Dedifferentiated amniotic fluid mesenchymal stem cell (primary cell): ENCODE results near the gene CADM2.
A peak's percentile ranks its signal among the peaks of the same experiment; 100 is the strongest.
"Not testable (repeated sequence)": the region's sequence is repeated elsewhere in the genome, so short reads cannot be mapped to it uniquely, and the experiment has no call there.

Source experiments
- DNase-seq: peaks from one replicate; pipeline ENCODE4 v3.0.0-alpha.2; 2016; ENCODE audit errors: extremely low spot score

CADM2 gene

DNA sequence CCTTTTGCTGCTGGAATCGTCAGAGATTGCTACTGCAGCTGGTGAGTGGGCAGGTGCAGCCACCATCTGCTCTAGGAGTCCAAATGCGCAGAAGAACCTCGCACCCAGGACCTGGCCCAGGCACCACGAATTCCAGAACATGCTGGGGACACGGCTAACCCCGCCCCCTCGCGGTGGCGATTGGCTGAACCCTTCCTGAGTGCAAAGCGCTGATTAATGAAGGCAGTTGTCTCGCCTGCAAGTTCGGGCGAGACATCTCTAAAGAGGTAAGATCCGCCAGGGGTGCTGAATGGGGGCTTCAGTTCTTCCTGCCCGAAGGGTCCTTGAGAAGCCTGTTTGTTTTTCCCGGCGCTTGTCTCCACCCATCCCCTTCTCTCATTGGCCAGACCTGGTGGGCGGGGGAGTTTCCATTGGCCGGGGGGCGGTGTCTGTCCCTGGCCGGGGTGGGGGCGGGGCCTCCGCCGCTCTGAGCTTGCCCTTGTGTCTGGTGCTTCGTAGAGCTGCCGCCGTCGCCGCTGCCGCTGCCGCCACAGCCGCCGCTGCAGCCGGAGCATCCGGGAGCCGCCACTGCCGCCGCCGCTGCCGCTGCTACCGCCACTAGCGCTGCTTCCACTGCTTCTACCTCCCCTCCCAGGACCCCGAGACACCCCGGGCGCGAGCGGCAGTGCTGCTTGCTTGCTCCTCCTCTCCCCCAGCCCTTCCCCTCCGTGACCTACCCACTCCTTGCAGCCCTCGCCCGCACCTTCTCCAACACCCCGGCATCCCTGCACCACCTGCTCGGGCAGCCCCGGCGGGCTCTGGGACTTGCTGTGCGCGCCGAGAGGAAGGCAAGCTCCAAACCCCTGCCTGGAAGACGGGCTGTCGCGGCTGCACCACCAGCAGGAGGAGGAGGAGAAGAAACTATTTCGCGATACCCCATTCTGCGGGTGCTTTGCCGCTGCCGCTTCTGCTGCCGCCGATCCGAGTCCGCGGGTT is at the start of gene CADM2:
CADM2 (plus strand) TSS at position 495 of the 975 bp plus-strand sequence.
- DNase-seq = peak; percentile 66

DNA sequence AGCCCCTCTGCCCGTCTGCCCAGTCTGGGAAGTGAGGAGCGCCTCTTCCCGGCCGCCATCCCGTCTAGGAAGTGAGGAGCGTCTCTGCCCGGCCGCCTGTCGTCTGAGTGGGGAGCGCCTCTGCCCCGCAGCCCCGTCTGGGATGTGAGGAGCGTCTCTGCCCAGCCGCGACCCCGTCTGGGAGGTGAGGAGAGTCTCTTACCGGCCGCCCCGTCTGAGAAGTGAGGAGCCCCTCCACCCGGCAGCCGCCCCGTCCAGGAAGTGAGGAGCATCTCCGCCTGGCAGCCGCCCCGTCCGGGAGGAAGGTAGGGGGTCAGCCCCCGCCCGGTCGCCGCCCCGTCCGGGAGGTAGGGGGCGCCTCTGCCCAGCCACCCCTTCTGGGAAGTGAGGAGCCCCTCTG is 40.2 kb upstream of the CADM2 start:
- not testable (repeated sequence) for DNase-seq

DNA sequence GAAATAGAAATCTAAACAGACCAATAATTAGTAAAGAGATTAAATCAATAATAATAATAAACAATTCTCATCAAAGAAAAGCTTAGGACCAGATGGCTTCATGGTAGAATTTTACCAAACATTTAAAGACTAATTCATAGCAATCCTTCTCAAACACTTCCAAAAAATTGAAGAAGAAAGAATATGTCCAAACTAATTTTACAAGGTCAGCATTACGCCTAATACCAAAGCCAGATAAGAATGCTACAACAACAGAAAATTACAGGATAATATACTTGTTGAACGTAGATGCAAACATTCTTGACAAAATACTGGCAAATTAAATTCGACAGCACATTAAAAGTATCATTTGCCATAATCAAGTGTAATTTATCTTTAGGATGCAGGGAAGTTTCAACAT is 36.1 kb upstream of the CADM2 start:
- DNase-seq = no peak

DNA sequence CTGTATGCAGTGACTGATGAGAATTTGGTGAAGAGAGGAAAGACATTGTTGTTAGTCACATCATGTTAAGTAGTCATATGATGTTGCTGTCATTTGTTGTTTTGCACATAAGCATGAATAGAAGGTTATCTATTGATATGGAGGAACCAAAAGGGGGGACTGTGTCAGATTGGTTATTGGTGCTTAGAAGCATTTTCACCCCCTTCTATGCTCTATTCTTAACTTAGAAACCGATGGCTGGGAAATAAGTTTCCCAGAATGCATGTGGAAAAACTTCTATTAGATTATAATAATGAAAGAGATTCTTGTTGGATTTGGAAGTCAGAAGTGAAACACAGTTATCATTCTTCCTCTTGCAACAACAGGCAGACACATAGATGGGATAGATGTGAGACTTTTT is 33.2 kb upstream of the CADM2 start:
- DNase-seq = no peak

DNA sequence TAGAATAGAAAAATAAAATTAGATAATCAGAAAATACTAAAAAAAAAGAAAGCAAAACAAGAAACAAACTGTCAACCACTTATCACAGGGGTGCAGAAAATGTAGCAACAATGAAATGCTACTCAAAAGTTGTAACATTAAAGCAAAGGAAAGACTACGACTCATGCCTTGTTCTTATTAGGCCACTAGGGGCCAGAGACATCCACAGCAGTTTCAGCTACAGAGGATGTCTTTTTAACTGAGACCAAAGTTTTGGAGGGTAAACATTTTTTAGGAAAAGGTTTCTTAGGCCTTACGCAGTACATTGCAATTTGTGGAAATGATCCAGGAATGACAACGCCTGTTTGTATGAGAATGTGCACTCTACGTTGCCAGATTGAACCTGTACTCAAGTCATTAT is 15.4 kb upstream of the CADM2 start:
- DNase-seq = no peak

DNA sequence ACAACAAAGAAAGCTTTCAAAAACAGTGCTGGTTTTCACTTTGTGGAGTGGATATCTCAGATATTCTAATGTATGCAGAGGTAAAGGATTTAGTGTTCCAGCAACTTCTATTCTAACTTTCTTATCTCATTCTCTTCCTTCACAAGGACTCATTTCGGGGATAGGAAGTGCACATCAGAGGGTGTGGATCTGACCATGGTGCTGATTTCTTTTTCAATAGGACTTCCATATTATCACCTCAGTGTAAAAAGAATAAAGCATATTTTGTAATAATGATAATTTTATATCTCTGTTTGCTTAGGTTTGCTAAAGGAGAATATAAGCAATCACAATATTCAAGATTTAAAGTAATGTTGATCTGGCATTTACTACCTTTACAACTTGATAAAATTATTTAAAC is 12.5 kb upstream of the CADM2 start:
- DNase-seq = no peak

DNA sequence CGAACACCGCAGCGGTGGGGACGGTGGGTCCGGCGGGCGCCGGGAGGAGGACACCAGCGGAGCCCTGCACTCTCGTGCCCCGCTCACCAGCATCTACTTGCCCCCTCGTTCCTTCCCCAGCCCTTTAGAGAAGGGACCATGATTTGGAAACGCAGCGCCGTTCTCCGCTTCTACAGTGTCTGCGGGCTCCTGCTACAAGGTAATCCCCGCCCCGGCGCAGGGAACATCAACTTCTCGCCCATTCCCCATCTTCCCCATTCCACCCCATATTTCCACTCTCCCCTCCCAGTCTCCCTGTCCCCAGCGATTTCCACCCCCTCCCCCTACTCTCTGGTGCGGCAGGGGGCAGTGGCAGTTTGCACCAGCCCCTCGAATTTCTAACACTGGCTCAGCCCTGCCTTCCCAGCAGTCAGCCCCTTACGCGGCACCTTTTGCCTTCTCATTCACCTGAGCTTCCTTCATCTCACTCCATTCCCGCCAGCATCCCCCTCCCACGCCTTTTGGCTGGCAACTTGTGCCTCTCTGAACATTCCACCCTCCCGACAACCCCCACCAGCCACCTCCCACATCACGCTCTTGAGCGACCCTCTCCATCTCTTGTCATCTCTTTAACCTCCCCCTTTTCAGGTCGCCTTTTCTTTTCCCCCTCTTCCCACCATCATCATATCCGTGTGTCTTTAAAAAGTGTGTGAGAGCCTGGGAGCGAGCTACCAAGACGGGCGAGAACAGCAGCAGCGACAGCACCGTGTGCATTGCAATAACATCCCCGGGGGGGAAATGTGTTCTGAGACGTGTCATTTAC is 882 bp downstream of the CADM2 start:
- DNase-seq = no peak

DNA sequence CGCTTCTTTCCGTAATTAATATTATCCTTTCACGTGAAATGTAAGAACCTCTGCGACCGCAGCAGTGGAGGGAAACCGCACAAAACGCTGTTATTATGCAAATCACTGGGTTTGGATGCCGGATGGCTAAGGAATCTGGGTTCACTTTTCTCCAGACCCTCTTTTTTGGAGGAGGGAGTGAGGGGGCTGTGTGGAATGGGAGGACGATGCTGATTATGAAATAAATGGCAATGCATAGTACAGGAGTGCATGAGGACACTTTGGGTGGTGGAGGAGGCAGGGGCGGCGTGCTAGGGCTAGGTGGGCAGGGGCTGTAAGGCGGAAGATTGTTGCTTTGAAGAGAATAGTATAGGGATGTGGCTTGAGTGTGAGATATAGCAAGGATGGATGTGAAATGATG is 1.8 kb downstream of the CADM2 start:
- no peak for DNase-seq

DNA sequence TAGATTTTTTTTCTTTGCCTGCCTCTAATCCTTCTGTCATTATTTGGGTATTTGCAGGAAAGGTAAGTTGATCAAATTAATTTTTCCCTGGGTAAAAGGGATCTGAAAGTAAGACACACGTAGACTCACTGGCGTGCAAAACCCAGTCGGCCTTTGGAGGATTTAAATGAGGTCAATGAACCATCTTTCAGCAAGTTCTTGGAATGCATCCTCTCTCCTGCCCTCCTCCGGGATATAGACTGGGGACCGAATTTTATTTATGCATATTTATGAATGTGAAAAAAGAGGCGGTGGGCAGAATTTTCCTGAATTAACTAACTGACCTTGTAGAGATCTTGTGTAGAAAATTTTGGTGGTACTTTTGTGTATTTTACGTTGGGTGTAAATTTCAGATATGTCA is 2.2 kb downstream of the CADM2 start:
- no peak for DNase-seq

DNA sequence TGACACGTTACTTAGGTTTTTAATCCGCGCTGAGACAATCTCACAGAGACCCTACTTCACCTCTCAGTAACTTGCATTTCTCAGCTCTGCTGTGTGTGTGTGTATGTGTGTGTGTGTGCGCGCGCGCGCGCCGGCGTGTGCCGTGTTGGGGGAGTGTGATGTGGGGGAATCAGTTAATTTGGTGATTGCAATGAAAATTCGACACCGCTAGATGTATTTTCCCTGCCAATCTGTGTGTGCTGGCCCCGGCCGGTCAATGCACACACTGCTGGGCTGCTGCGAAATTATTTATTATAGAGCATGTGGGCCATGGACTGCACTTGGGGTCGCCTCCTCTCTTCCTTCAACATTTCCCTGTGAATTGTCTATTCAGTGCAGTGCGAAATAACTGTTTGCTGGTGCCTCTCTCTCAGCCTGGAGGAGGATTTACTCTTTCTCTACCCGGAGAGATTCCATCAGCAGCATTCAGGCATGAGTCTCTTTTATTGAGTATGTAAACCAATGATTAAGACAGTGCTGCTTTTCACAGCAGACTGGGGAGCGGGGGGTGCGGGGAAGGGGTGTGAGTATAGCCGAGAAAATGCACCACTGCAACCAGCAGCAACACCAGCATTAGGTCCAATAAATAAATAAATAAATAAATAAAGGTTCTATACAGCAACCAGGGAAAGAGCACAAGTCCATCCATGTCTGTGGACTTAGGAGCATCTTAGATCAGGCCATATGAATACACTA is 2.9 kb downstream of the CADM2 start:
- no peak for DNase-seq

DNA sequence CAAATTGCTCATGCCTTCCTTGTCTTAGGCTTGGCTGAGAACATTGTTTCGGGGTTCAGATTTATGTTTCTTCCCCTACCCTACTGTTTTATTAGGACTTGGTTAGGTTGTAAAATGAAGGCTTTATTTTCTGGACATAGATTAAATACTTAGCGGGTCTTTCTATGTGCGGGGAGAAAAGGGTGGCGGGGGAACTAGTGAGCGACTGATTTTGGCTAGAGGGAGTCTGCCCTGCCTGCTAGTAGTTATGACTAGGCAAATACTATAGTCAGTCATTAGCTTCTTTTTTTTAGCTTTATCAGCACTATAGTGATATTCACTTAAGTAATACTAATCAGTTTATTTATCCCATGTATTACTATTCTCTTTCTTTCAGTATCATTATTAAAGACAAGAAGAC is 3.6 kb downstream of the CADM2 start:
- DNase-seq = no peak

DNA sequence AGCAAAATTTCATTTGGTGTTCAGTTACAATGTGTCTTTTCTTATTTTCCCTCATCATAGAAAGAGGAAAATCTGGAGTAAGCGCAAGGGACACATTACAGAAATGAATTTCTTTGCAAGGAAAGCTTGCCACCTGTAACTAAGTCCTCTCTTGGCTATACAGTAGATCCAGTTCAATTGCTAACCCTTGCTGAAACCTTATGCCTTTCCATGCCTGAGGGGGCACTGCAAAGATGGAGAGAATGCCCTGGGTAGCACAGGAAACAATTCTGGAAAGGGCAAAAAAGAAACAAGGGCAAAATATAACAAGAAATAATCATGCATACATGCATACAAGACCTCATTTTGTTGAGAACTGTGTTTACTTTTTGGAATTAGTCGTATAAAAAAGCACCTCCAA is 4.3 kb downstream of the CADM2 start:
- DNase-seq = no peak

DNA sequence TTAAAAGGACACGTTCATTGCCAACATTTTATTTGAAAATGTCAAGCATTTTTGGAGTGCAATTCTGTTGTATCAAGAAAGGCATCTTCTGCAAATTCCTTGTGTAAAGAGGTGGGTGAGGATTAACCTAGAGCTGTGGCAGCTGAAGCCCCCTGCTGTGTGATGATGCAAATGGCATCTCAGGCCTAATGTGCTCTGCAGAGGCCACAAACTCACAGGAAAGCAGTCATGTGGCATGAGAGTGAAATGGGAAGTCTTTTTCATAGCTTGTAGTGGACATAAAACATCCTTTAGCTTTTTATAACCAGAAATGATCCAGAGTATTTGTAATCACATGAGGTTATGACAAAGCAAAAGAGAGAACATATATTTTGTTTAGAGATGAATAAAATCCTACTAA is 6.4 kb downstream of the CADM2 start:
- DNase-seq = no peak

DNA sequence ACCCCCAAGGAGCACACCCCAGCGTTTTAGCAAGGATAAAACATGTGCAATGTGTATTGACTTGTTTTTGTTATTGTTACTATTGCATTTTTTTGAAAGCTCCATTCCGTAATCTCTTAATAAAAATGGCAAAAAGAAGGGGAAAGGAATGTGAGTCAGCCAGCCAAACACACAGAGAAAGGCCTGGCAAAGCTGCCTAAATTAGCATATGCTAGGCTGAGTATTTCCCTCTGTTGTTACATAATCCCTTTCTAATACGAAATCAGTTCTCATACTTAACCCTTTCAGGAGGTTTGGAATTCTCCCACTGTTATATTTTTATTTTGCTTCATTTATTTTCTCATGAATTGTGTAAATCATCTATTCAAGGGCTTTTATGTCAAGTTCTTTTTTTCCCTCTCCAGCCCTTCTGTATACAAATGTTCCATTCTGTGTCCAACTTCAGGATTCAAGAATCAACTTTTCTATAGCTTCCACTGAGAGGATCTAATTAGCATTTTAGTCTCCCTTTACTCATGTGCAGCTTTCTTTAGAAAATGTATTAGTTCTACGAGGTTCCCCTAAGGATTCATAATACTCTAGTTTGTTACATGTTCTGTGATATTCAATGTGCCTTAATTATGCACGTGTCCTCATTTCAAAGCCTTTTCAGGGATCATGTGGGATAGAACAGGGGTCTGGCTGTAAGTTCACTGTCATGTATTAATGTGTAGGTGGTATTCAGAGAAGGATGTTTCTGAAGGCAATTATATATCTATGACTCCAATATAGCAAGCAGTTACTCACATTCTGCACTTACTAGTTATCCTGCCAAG is 9.2 kb downstream of the CADM2 start:
- DNase-seq = no peak

DNA sequence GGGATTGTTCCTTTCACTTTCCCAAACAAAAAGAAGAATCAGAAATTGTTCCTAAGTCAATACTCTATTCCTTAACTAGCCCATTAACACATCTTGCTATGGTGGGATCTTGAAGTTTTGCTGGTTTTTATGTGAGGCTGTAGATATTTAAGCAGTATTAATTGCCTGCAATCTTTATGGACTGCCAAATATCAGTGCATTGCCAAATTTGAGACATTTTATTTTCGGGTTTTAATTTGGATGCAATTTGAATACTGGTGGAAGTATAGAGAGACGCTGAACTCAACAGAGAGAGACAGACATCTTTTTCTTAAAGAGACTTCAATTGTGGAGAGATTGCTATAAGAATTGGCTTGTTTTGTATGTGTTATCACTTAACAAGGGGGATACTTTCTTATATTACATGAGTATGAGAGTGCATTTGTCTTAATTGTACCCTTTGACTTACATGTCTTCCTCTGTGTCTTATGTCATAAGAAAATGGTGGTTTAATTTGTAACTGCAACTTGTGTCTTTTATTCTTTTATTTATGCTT is 10.0 kb downstream of the CADM2 start:
- no peak for DNase-seq

DNA sequence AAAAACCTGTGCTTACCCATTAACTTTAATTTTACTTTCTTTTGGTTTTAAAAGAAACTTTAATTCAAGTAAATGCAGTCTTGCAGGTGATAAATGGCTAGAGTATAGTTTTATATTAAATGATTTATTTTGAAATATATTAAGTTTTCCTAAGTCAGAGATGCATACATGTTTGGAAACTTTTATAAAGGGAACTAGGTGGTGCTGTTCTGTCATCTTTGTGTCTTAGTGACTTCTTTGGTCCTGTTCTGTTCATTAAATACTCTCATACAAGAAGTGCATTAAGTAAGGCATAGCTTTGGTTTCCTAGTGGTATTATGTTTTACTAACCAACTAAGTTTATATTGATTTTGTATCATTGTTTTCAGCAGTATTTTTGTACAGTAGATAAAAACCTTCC is 15.6 kb downstream of the CADM2 start:
- DNase-seq = no peak

DNA sequence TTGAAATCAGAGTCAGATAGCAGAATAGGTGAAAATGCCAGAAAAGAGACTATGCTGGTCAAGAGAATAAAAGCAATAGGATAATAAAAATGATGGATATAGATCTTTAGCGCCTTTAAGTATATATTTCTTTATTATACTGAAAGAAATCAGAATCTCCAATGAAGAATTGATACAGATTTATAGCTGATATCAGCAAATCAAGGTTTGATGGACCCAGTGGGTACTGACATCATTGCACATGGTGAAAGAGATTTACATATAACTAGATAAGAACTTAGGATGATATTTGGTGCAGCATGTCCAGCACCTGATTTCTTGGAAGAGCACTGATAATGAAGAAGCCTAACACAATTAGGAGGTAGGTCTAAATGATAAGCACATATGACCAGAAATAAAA is 18.2 kb downstream of the CADM2 start:
- DNase-seq = no peak

DNA sequence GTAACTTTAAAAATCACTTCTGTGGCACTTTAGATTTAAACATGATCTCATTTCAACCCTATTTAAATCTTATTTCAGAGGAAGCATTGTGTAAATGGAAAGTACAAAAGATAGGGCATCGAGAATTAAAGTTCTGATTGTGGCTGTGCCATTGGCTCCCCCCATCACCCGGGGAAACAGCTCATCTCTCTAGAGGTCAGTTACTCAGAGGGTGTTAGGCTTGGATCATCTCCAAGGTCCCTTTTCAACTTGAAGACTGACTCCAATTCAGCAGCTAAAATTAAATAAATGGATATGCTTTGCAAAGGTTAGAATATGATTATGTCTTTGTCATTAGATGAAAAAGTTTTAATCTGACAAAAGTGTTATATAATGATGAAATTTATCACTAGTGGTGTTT is 20.1 kb downstream of the CADM2 start:
- DNase-seq = no peak

DNA sequence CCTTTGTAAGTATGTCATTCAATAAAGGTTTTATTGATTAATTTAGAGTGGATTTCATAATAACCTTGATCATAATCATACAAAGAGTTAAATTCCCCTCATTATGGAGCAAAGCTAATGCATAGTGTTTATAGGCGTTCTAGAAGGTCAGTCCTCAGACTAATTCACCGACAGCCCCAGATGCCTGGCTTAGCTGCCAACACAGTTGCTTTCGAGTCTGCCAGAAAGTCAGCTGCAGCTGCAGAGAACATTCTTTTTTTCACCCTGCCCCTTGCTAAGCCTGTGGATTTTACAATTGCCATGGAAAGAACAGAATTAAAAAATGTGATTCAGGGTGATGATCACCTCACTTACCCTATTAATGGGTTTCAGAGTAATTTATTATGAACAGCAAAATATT is 21.2 kb downstream of the CADM2 start:
- DNase-seq = no peak

DNA sequence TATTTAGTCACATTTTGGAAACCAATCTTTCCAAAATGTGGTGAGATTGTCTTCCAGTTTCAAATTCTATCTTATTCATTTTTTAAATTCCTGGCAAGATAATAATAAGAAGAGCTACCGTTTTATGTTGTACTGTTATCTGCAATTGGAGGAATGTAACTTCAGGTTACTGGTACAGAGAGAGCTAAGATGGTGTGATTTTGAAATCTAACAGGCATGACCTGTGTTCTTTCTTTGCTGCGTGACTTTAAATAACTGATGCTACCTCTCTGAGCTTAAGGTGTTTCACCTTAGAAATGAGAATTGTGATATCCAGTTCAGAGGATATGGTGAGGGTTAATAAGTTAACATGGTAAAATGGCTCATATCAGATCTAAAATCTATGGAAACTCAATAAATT is 21.7 kb downstream of the CADM2 start:
- DNase-seq = no peak

DNA sequence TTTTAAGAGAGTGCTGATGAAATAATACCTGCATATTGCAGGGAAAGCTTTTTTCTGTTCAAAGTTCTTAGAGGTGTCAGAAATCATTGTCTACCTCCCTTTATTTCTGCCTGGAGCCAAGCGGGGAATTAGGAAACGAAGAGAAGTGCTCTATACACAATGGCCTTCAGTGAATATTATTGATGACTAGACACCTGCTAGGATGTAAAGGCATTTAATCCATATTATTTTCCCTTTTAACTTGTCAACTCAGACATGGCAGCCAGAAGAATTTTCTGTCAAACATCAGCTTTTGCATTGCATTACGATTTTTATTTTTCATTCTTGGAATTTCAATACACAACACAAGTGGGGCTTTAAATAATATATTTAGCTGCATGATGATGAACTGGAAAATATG is 24.7 kb downstream of the CADM2 start:
- no peak for DNase-seq
